ENCODE results near the gene KIRREL3.

The KIRREL3 gene

GRCh38 chr11:126971305-126971704 is 29.3 kb downstream of the KIRREL3 start:
- no peak for TF ChIP-seq CTCF (IDR thresholded peaks at IDR 0.05; ENCODE audit: insufficient read depth, low read length, poor library complexity, severe bottlenecking)
- no peaks in the 10 kb centered on the region for H3F3A ChIP-seq (ENCODE audit: insufficient read depth)
- H3K4me2 ChIP-seq (ENCODE audit: low read depth, low read length, poor library complexity, severe bottlenecking): no peak overlapping the region
- H4K20me1 ChIP-seq (ENCODE audit: low read depth, low read length): no peaks in the 10 kb centered on the region
- H3K9ac ChIP-seq (ENCODE audit: low read length): no peak overlapping the region
- H3K27me3 ChIP-seq (ENCODE audit: low read length): no peaks in the 10 kb centered on the region
- H3K36me3 ChIP-seq (ENCODE audit: low read length): no peaks in the 10 kb centered on the region
- no peak overlapping the region for H2AFZ ChIP-seq (ENCODE audit: low read depth, low read length, severe bottlenecking)
- H3K9me3 ChIP-seq (ENCODE audit: insufficient read depth, low read length): no peaks in the 10 kb centered on the region
- no peak overlapping the region for H3K27ac ChIP-seq (ENCODE audit: low read depth, low read length)
- no peak overlapping the region for H3K4me3 ChIP-seq (ENCODE audit: insufficient read depth, low read length, poor library complexity, severe bottlenecking)
- H3K79me2 ChIP-seq (ENCODE audit: insufficient read depth, low read length): no peaks in the 10 kb centered on the region
- no peaks in the 10 kb centered on the region for H3K9me2 ChIP-seq (replicated peaks; ENCODE audit: insufficient read depth, low read length)

GRCh38 chr11:126969865-126970479 is 30.6 kb downstream of the KIRREL3 start:
- H4K20me1 ChIP-seq (ENCODE audit: low read depth, low read length): no peaks in the 10 kb centered on the region
- no peak overlapping the region for H3K27ac ChIP-seq (ENCODE audit: low read depth, low read length)
- no peaks in the 10 kb centered on the region for H3K9me2 ChIP-seq (replicated peaks; ENCODE audit: insufficient read depth, low read length)
- no peak for TF ChIP-seq CTCF (IDR thresholded peaks at IDR 0.05; ENCODE audit: insufficient read depth, low read length, poor library complexity, severe bottlenecking)
- no peak for TF ChIP-seq EZH2phosphoT487 (conservative IDR thresholded peaks at IDR 0.05; ENCODE audit: low read length)
- H3K9ac ChIP-seq (ENCODE audit: low read length): no peak overlapping the region
- no peaks in the 10 kb centered on the region for H3F3A ChIP-seq (ENCODE audit: insufficient read depth)
- no peaks in the 10 kb centered on the region for H3K9me3 ChIP-seq (ENCODE audit: insufficient read depth, low read length)
- no peak overlapping the region for H2AFZ ChIP-seq (ENCODE audit: low read depth, low read length, severe bottlenecking)
- H3K36me3 ChIP-seq (ENCODE audit: low read length): no peaks in the 10 kb centered on the region
- no peak overlapping the region for H3K4me3 ChIP-seq (ENCODE audit: insufficient read depth, low read length, poor library complexity, severe bottlenecking)
- no peaks in the 10 kb centered on the region for H3K27me3 ChIP-seq (ENCODE audit: low read length)
- H3K4me2 ChIP-seq (ENCODE audit: low read depth, low read length, poor library complexity, severe bottlenecking): no peak overlapping the region
- no peaks in the 10 kb centered on the region for H3K79me2 ChIP-seq (ENCODE audit: insufficient read depth, low read length)

- Histone ChIP-seq H3K4me2 (ENCODE audit: low read depth, low read length, poor library complexity, severe bottlenecking) (no peak overlapping the region), H3F3A (ENCODE audit: insufficient read depth) (no peaks in the 10 kb centered on the region), H3K9ac (ENCODE audit: low read length) (no peak overlapping the region), H3K27me3 (ENCODE audit: low read length) (no peaks in the 10 kb centered on the region), H3K27ac (ENCODE audit: low read depth, low read length) (no peak overlapping the region), H4K20me1 (ENCODE audit: low read depth, low read length) (no peaks in the 10 kb centered on the region), H2AFZ (ENCODE audit: low read depth, low read length, severe bottlenecking) (no peak overlapping the region), H3K9me2 (replicated peaks; ENCODE audit: insufficient read depth, low read length) (no peaks in the 10 kb centered on the region), H3K36me3 (ENCODE audit: low read length) (no peaks in the 10 kb centered on the region), H3K79me2 (ENCODE audit: insufficient read depth, low read length) (no peaks in the 10 kb centered on the region), H3K9me3 (ENCODE audit: insufficient read depth, low read length) (no peaks in the 10 kb centered on the region), H3K4me3 (ENCODE audit: insufficient read depth, low read length, poor library complexity, severe bottlenecking) (no peak overlapping the region)
- TF ChIP-seq EZH2phosphoT487 (conservative IDR thresholded peaks at IDR 0.05; ENCODE audit: low read length) (no peak), CTCF (IDR thresholded peaks at IDR 0.05; ENCODE audit: insufficient read depth, low read length, poor library complexity, severe bottlenecking) (no peak)
Observed at GRCh38 chr11:126968915-126969314, 31.7 kb downstream of the KIRREL3 start.

All from SU-DHL-6 (cell line).